Stimulated activated memory B cell treated with anti-CD40 and anti-IgM and Interleukin-4, amounts not matched to agents 10 μg/mL and 1 μg/mL and 100 μg/mL, for 72 hours (primary cell): ENCODE data around the gene STX4.

Experiments
- ATAC-seq: fragments of 150-1000 bp; cut with Tn5 transposase; 2 replicates; pipeline ENCODE4 v1.10.0; 2021
- H3K27ac Mint-ChIP-seq: one replicate; pipeline ENCODE4 v1.8.0; 2022; ENCODE audit warnings: mild to moderate bottlenecking, mixed read lengths
- H3K27me3 Mint-ChIP-seq: one replicate; pipeline ENCODE4 v1.8.0; 2022; ENCODE audit warnings: mixed read lengths
- H3K36me3 Mint-ChIP-seq: one replicate; pipeline ENCODE4 v1.8.0; 2022; ENCODE audit warnings: mixed read lengths
- H3K4me1 Mint-ChIP-seq: one replicate; pipeline ENCODE4 v1.8.0; 2022; ENCODE audit warnings: mixed read lengths
- H3K4me3 Mint-ChIP-seq: one replicate; pipeline ENCODE4 v1.8.0; 2022; ENCODE audit warnings: mild to moderate bottlenecking, moderate library complexity, mixed read lengths
- H3K9me3 Mint-ChIP-seq: one replicate; pipeline ENCODE4 v1.8.0; 2022; ENCODE audit warnings: mixed read lengths

The STX4 gene

DNA sequence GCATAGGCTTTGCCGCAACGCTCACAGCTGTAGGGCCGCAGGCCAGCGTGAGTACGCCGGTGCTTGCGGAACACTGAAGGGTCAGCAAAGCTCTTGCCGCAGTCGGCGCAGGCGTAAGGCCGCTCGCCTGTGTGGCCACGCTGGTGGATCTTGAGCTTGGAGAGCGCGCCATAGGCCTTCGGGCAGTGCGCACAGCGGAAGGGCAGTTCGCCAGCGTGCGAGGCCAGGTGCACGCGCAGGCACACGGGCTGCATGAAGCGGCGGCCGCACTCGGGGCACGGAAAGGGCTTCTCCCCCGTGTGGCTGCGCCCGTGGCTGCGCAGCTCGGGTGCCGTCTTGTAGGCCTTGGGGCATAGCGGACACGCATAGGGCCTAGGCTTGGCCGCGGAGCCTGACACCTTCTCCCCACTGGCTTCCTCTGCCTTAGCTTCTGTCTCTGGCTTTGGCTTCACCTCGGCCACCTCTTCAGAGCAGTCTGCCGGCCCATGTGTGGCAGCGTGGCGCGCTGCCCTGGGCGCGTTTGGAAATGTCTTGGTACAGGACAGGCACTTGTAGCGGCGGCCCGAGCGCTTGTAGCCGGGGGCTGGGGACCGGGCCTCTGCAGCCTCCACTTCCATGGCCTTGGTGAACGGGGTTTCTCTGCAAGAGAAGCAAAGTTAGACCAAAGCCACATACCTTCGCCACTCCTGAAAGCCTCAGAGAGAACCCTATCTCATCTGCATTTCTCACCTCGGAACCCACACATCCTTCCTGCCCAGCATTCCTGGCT is 30.7 kb downstream of the STX4 start:
- Mint-ChIP-seq H3K4me1 (peaks cover 13% of the 10 kb centered on the region), H3K27ac (no peak overlapping the region), H3K9me3 (no peaks in the 10 kb centered on the region), H3K4me3 (no peak overlapping the region), H3K36me3 (peaks cover 37% of the 10 kb centered on the region), H3K27me3 (no peaks in the 10 kb centered on the region)
- no peak for ATAC-seq

DNA sequence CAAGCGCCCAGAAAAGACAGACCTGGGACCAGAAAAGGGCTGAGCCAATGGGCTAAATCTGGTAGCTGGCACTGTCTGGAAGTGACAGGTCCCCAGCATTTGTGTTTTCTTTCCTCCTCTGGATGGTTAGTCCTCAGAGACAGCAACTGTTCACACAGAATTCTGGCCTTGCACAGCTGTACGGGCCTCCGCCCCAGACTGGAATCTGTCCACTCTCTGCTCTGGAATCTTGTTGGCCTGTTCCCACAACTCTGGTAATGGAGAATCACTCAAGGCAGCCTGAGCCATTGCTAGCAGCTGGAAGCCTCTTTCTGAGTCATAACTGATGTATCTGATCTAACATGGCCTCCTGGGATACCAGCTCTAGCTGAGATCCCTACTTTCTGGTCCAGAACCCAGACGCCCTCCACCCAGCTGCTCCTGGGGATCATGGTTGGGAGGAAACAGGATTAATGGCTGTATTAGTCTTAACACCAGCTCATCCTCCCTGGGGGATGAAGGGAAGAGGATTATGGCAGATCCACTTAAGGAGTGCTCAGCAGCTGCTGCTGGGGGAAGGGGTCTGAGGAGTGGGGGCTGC is 31.6 kb downstream of the STX4 start:
- peak overlapping the region; percentile 13 for H3K27ac Mint-ChIP-seq
- no peaks in the 10 kb centered on the region for H3K9me3 Mint-ChIP-seq
- peaks cover 37% of the 10 kb centered on the region for H3K36me3 Mint-ChIP-seq
- H3K4me1 Mint-ChIP-seq = peaks cover 19% of the 10 kb centered on the region
- no peak overlapping the region for H3K4me3 Mint-ChIP-seq
- ATAC-seq = no peak
- H3K27me3 Mint-ChIP-seq = no peaks in the 10 kb centered on the region

DNA sequence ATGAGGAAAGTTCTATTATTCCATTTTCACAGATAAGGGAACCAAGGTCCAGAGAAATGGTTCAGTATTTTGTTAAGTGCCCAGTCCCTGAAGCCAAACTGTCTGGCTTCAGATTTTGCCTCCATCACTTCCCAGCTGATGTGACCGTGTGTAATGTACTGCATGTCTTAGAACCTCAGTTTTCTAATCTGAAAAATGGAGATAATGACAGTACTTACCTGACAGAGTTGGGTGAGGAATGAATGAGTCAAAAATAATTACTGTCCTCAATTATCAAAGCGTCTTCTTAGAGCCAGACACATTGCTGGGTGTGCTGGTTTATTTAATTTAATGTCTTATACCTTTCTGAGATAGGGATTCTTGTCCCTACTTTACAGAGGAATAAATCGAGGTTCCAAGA is 34.0 kb downstream of the STX4 start:
- Mint-ChIP-seq H3K9me3 (no peaks in the 10 kb centered on the region), H3K4me3 (no peak overlapping the region), H3K27ac (peak overlapping the region; percentile 71), H3K27me3 (no peaks in the 10 kb centered on the region), H3K4me1 (peaks cover 28% of the 10 kb centered on the region), H3K36me3 (peaks cover 21% of the 10 kb centered on the region)
- ATAC-seq = no peak

DNA sequence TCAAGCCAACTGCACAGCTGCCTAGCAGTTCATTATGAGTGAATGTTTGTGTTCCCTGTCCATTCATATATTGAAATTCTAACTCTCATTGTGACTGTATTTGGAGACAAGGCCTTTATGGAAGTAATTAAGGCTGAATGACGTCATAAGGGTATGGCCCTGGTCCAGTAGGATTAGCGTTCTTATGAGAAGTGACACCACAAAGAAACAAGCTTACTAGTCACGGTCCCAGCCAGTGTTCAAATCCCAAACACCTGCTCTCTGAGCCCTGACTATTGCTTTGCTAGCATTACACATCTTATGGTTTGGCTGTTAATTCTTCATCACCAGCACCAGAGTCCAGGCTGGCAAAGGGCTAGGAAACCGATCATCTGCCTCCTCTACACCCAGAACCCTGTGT is 38.5 kb downstream of the STX4 start:
- peaks cover 50% of the 10 kb centered on the region for H3K4me1 Mint-ChIP-seq

DNA sequence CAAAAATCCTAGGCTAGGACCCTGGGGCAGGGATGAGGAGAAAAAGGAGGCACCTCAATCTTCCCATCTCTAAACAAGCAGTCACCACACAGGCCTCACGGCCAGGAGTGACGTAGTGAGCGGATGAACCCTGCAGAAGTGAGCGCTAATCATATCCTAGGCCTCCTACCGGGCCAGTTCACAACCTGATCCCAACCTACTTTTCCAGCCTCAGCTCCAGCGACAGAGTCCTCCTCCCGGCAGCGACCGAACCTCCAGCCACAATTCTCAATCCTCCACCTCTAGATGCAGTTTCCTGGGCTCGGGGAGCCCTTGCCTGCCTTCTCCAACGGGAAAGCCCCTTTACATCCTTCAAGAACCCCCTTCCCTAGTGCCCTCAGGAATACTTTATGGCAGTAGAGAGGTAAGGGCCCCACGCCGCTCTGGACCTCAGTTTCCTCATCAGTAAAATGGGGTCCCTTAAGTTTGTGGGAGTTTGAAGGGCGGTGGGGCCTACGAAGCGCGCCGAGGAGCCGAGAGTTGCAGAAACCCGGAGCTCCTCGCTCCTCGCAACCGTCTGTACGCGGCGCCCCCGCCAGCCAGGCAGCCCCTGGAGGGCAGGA is 39.3 kb downstream of the STX4 start:
- Mint-ChIP-seq H3K27me3 (no peaks in the 10 kb centered on the region), H3K4me3 (peak overlapping the region; percentile 89), H3K27ac (peak overlapping the region; percentile 90), H3K4me1 (peaks cover 49% of the 10 kb centered on the region), H3K9me3 (no peaks in the 10 kb centered on the region), H3K36me3 (peaks cover 18% of the 10 kb centered on the region)
- peak; percentile 0 for ATAC-seq

More for the DNA sequence above, 38.5 kb downstream of the STX4 start:
- peaks cover 15% of the 10 kb centered on the region for H3K36me3 Mint-ChIP-seq
- no peaks in the 10 kb centered on the region for H3K27me3 Mint-ChIP-seq
- no peaks in the 10 kb centered on the region for H3K9me3 Mint-ChIP-seq
- H3K4me3 Mint-ChIP-seq = peak overlapping the region; percentile 89
- no peak for ATAC-seq
- H3K27ac Mint-ChIP-seq = peak overlapping the region; percentile 90

DNA sequence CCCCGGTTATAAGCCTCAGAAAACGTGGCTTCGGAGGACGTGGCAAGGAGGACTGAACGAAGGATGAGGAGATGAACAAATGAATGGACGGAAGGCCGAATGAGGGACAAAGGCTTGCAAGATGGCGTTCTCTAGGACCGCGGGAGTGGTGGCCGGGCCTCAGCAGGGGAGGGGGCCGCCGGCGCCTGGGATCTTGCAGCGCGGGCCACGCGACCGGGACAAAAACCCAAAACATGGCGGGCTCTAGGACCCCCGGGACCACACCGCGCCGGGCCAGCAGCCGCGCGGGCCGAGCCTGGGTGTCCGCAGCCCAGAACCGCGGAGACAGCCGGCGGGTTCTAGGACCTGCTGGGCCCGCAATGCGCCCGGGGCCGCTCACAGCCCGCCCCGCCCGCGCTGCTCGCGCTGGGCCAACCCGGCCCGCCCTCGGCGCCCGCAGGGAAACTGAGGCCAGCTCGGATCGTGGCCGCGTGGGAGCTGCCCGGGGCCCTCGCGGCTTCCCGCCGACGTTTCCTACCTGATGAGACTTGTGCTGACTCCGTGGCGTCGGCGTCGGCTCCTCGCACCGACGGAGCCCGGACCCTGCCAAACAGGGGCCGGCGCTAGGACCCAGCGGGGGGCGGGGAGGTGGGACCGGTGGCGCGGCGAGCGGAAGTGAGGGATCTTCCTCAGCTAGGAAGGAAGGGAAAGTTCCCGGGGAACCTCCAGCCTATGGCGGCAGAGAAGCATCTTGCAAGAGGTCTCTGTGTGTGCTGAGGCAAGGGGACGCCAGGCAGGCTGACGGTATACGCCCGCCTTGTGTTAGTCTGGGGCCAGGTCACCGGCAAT is 40.0 kb downstream of the STX4 start:
- peaks cover 51% of the 10 kb centered on the region for H3K4me1 Mint-ChIP-seq
- H3K4me3 Mint-ChIP-seq = peak overlapping the region; percentile 89
- no peaks in the 10 kb centered on the region for H3K9me3 Mint-ChIP-seq
- peak overlapping the region; percentile 90 for H3K27ac Mint-ChIP-seq
- peaks cover 25% of the 10 kb centered on the region for H3K36me3 Mint-ChIP-seq
- peak; percentile 80 for ATAC-seq
- no peaks in the 10 kb centered on the region for H3K27me3 Mint-ChIP-seq

DNA sequence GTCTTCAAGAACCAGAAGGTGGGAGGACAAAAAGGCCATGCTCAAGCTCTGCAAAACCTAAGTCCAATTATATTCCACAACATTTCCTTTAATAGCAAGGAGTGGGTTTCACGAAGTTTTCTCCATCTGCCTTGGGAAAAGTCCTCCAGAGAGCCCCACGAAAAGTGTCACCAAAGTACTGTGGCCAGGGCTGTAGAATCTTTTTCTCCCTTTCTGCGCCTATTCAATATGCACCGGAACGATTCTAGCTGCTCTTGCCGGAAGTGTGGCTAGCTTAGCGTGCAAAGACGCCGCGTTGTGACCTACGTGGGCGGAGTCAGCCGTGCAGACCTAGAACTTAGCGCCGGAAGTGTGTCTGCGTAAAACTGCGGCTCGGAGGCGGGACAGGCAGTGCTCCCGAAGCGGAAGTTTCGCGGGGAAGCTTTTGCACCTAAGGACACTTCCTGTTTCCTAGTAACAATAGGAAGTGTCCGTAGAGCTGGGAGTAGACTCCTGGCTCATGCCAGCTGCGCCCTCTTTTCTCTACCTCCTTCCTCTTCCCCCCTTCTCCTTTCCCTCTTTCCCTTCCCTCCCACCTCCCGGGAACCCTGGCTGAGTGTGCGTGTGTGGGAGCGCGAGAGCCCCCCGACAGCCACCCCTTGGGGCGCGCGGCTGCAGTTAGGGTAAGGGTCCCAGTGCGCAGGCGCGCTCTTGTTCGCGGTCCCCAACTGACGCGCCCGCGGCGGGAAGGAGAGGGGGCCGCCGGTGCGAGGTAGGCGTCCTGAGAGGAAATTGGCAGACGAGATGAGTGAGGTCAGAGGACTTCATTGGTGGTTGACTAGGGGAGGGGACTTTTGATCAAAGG is 40.8 kb downstream of the STX4 start, which contains the start of the genes ZNF646 and ZNF668:
ZNF646 (plus strand) TSS at position 453 of the 844 bp plus-strand sequence. CDS start 1,903 bp downstream, outside the sequence.
ZNF668 (minus strand) TSS at position 271 of the 844 bp plus-strand sequence. CDS start 9,781 bp downstream, outside the sequence.
- Mint-ChIP-seq H3K27me3 (no peaks in the 10 kb centered on the region), H3K4me3 (peak within 1 kb of the TSS; percentile 89), H3K4me1 (peaks cover 51% of the 10 kb centered on the region), H3K27ac (peak within 1 kb of the TSS; percentile 90), H3K36me3 (peaks cover 33% of the 10 kb centered on the region), H3K9me3 (no peaks in the 10 kb centered on the region)
- ATAC-seq = peak; percentile 92

DNA sequence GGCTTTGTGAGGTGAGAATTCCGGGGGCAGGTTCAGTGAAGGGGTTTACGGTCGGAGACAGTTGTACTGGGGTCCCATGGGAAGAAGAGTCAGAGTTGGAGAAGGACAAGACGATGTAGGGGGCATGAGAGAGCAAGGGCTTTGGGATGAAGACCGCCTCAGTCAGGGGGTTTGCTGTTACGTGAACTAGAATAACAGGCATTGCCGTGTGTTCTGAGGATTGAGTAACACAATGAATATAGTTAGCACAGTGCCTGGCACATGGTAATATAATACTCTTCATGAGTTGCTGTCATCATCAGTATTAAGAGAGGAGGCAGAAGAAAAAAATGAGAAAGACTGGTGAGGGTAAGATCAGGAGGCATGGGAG is 41.4 kb downstream of the STX4 start:
- ATAC-seq = no peak
- Mint-ChIP-seq H3K36me3 (peaks cover 33% of the 10 kb centered on the region), H3K4me1 (peaks cover 53% of the 10 kb centered on the region), H3K4me3 (peak overlapping the region; percentile 89), H3K9me3 (no peaks in the 10 kb centered on the region), H3K27ac (peak overlapping the region; percentile 90), H3K27me3 (no peaks in the 10 kb centered on the region)

DNA sequence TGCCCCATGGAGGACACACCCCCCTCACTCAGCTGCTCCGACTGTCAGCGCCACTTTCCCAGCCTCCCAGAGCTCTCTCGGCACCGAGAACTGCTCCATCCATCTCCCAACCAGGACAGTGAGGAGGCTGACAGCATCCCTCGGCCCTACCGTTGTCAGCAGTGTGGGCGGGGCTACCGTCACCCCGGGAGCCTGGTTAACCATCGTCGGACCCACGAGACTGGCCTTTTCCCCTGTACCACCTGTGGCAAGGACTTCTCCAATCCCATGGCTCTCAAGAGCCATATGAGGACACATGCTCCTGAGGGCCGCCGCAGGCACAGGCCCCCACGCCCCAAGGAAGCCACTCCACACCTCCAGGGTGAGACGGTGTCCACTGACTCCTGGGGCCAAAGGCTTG is 43.0 kb downstream of the STX4 start:
- Mint-ChIP-seq H3K4me1 (peaks cover 65% of the 10 kb centered on the region), H3K27me3 (no peaks in the 10 kb centered on the region), H3K36me3 (peaks cover 39% of the 10 kb centered on the region), H3K9me3 (no peaks in the 10 kb centered on the region), H3K4me3 (no peak overlapping the region), H3K27ac (no peak overlapping the region)
- no peak for ATAC-seq

DNA sequence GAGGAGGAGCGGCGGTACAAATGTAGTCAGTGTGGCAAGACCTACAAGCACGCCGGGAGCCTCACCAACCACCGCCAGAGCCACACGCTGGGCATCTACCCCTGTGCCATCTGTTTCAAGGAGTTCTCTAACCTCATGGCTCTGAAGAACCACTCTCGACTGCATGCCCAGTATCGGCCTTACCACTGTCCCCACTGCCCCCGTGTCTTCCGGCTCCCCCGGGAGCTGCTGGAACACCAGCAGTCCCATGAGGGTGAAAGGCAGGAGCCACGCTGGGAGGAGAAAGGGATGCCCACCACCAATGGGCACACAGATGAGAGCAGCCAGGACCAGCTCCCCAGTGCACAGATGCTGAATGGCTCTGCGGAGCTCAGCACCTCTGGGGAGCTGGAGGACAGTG is 43.7 kb downstream of the STX4 start:
- Mint-ChIP-seq H3K4me1 (peaks cover 66% of the 10 kb centered on the region), H3K27me3 (no peaks in the 10 kb centered on the region), H3K4me3 (no peak overlapping the region), H3K9me3 (no peaks in the 10 kb centered on the region), H3K36me3 (peaks cover 42% of the 10 kb centered on the region), H3K27ac (no peak overlapping the region)
- ATAC-seq = no peak

DNA sequence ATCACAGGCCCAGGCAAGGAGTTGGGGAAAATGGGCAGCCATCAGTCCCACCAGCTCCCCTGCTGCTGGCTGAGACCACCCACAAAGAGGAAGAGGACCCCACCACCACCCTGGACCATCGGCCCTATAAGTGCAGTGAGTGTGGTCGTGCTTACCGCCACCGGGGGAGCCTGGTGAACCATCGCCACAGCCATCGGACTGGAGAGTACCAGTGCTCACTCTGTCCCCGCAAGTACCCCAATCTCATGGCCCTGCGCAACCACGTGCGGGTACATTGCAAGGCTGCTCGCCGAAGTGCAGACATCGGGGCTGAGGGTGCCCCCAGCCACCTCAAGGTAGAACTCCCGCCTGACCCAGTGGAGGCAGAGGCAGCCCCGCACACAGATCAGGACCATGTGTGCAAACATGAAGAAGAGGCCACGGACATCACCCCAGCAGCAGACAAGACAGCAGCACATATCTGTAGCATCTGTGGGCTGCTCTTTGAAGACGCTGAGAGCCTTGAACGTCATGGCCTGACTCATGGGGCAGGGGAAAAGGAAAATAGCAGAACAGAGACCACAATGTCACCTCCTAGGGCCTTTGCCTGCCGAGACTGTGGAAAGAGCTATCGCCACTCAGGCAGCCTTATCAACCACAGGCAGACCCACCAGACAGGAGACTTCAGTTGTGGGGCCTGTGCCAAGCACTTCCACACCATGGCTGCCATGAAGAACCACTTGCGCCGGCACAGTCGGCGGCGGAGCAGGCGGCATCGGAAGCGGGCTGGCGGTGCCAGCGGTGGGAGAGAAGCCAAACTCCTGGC is 44.4 kb downstream of the STX4 start:
- ATAC-seq = no peak
- Mint-ChIP-seq H3K4me1 (peaks cover 64% of the 10 kb centered on the region), H3K36me3 (peaks cover 47% of the 10 kb centered on the region), H3K27me3 (no peaks in the 10 kb centered on the region), H3K4me3 (no peak overlapping the region), H3K9me3 (no peaks in the 10 kb centered on the region), H3K27ac (no peak overlapping the region)

DNA sequence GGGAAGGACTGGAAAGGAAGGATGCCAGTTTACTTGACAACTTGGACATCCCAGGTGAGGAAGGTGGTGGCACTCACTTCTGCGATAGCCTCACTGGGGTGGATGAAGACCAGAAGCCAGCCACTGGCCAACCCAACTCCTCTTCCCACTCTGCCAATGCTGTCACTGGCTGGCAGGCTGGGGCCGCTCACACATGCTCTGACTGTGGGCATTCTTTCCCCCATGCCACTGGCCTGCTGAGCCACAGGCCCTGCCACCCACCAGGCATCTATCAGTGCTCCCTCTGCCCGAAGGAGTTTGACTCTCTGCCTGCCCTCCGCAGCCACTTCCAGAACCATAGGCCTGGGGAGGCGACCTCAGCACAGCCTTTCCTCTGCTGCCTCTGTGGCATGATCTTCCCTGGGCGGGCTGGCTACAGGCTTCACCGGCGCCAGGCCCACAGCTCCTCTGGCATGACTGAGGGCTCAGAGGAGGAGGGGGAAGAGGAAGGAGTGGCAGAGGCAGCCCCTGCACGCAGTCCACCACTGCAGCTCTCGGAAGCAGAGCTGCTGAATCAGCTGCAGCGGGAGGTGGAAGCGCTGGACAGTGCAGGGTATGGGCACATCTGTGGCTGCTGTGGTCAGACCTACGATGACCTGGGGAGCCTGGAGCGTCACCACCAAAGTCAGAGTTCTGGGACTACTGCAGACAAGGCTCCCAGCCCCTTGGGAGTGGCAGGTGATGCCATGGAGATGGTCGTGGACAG is 45.4 kb downstream of the STX4 start:
- Mint-ChIP-seq H3K27me3 (no peaks in the 10 kb centered on the region), H3K36me3 (peaks cover 54% of the 10 kb centered on the region), H3K9me3 (no peaks in the 10 kb centered on the region), H3K27ac (no peak overlapping the region), H3K4me1 (peaks cover 61% of the 10 kb centered on the region), H3K4me3 (no peak overlapping the region)
- ATAC-seq = no peak

DNA sequence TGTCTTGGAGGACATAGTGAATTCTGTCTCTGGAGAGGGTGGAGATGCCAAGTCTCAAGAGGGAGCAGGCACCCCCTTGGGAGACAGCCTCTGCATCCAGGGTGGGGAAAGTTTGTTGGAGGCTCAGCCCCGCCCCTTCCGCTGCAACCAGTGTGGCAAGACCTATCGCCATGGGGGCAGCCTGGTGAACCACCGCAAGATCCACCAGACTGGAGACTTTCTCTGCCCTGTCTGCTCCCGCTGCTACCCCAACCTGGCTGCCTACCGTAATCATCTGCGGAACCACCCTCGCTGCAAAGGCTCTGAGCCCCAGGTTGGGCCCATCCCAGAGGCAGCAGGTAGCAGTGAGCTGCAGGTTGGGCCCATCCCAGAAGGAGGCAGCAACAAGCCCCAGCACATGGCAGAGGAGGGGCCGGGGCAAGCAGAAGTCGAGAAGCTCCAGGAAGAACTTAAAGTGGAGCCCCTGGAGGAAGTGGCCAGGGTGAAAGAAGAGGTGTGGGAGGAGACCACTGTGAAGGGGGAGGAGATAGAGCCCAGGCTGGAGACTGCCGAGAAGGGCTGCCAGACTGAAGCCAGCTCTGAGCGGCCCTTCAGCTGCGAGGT is 46.1 kb downstream of the STX4 start:
- ATAC-seq = no peak

More for the DNA sequence above, 46.1 kb downstream of the STX4 start:
- H3K4me3 Mint-ChIP-seq = no peak overlapping the region
- no peak overlapping the region for H3K27ac Mint-ChIP-seq
- peaks cover 53% of the 10 kb centered on the region for H3K36me3 Mint-ChIP-seq
- H3K27me3 Mint-ChIP-seq = no peaks in the 10 kb centered on the region
- H3K9me3 Mint-ChIP-seq = no peaks in the 10 kb centered on the region
- H3K4me1 Mint-ChIP-seq = peaks cover 59% of the 10 kb centered on the region
